ENCODE data around the gene RASGRP1.
A peak's percentile ranks its signal among the peaks of the same experiment; 100 is the strongest.

RASGRP1 gene

GRCh38 chr15:38534691-38535090 lies 29.9 kb downstream of the RASGRP1 start:
- DNase-seq = no peak

GRCh38 chr15:38533926-38534325 lies 30.7 kb downstream of the RASGRP1 start:
- no peak for DNase-seq

GRCh38 chr15:38533416-38533915 lies 31.1 kb downstream of the RASGRP1 start:
- DNase-seq = no peak

- no peak for DNase-seq
These were observed 31.9 kb downstream of the RASGRP1 start for GRCh38 chr15:38532728-38533127.

- no peak for DNase-seq
These were observed 33.1 kb downstream of the RASGRP1 start for GRCh38 chr15:38531509-38531908.

GRCh38 chr15:38530113-38530512 lies 34.5 kb downstream of the RASGRP1 start:
- DNase-seq = no peak

- no peak for DNase-seq
These were observed 36.3 kb downstream of the RASGRP1 start for GRCh38 chr15:38528294-38528693.

GRCh38 chr15:38526158-38526557 lies 38.5 kb downstream of the RASGRP1 start:
- no peak for DNase-seq

GRCh38 chr15:38525489-38525888 lies 39.1 kb downstream of the RASGRP1 start:
- DNase-seq = no peak

GRCh38 chr15:38524156-38524555 lies 40.5 kb downstream of the RASGRP1 start:
- DNase-seq = no peak

- no peak for DNase-seq
These were observed 41.7 kb downstream of the RASGRP1 start for GRCh38 chr15:38522922-38523321.

- peak; percentile 15 for DNase-seq
These were observed 43.3 kb downstream of the RASGRP1 start for GRCh38 chr15:38521316-38521715.

GRCh38 chr15:38520035-38520434 lies 44.6 kb downstream of the RASGRP1 start:
- DNase-seq = peak; percentile 80

- no peak for DNase-seq
These were observed 46.5 kb downstream of the RASGRP1 start for GRCh38 chr15:38518084-38518483.

GRCh38 chr15:38517312-38517975 lies 47.2 kb downstream of the RASGRP1 start:
- DNase-seq = no peak

- DNase-seq = no peak
These were observed 48.0 kb downstream of the RASGRP1 start for GRCh38 chr15:38516626-38517025.

- DNase-seq = peak; percentile 34
These were observed 50.0 kb downstream of the RASGRP1 start for GRCh38 chr15:38514601-38515000.

- DNase-seq = no peak
These were observed 51.7 kb downstream of the RASGRP1 start for GRCh38 chr15:38512901-38513300.

GRCh38 chr15:38509152-38509551 lies 55.5 kb downstream of the RASGRP1 start:
- DNase-seq = no peak

- DNase-seq = no peak
These were observed 56.0 kb downstream of the RASGRP1 start for GRCh38 chr15:38508647-38509046.

- DNase-seq = no peak
These were observed 57.0 kb downstream of the RASGRP1 start for GRCh38 chr15:38507570-38507969.

GRCh38 chr15:38506997-38507396 lies 57.6 kb downstream of the RASGRP1 start:
- no peak for DNase-seq

GRCh38 chr15:38504680-38505467 lies 59.7 kb downstream of the RASGRP1 start:
- DNase-seq = no peak

GRCh38 chr15:38503496-38503895 lies 61.1 kb downstream of the RASGRP1 start:
- DNase-seq = no peak
